ENCODE results near the gene TRPM2.

GRCh38 chr21:44443291-44443890 is 90.0 kb downstream of the TRPM2 start:
- TF ChIP-seq ATF3 (IDR thresholded peaks at IDR 0.05) (no peak), POLR2A (IDR thresholded peaks at IDR 0.05; ENCODE audit: borderline replicate concordance, extremely low read depth, insufficient read depth, insufficient read length) (no peak), ZNF274 (IDR thresholded peaks at IDR 0.05; ENCODE audit: low read depth, low read length) (no peak), SRF (IDR thresholded peaks at IDR 0.05; ENCODE audit: low read depth) (no peak)
